Coronary artery (tissue), 2 donors: Measurements from ENCODE around the gene ERGIC1.
A peak's percentile ranks its signal among the peaks of the same experiment; 100 is the strongest.

Source experiments
- DNase-seq: peaks from one replicate; pipeline ENCODE4 v3.0.0-alpha.2; 2017; ENCODE audit warnings: low spot score
- H3K27ac ChIP-seq, 2 donors: fragments of 200-600 bp; sonication (generic); one replicate each; pipeline ENCODE4 v1.5.1; 2016 to 2019
- H3K4me3 ChIP-seq: fragments of 200-600 bp; sonication (generic); 2 replicates; pipeline ENCODE4 v1.5.1; 2016; ENCODE audit warnings: mild to moderate bottlenecking, moderate library complexity
- TF ChIP-seq, protein P1 (sequence below): fragments of 200-600 bp; sonication (generic); IDR thresholded peaks from one replicate; pipeline ENCODE4 v1.5.1; 2019; ENCODE audit warnings: antibody characterized with exemption

ERGIC1 gene

DNA sequence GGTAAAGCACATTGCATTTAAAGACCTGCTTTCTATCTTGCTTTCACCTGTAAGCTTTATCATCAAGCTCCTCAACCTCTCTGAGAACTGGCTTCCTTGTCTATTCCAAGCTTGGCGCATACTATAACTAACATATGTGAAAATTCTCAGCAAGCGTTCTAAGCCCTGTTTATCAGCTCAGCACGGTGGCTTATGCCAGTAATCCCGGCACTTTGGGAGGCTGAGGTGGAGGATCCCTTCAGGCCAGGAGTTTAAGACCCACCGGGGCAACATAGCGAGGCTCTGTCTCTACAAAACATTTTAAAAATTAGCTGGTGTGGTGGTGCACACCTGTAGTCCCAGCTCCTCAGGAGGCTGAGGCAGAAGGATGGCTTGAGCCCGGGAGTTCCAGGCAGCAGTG lies 147.9 kb downstream of the ERGIC1 start:
- Histone ChIP-seq H3K4me3 (no peak overlapping the region), H3K27ac (no peak overlapping the region)
- no peak for DNase-seq
- TF ChIP-seq, protein P1, sequence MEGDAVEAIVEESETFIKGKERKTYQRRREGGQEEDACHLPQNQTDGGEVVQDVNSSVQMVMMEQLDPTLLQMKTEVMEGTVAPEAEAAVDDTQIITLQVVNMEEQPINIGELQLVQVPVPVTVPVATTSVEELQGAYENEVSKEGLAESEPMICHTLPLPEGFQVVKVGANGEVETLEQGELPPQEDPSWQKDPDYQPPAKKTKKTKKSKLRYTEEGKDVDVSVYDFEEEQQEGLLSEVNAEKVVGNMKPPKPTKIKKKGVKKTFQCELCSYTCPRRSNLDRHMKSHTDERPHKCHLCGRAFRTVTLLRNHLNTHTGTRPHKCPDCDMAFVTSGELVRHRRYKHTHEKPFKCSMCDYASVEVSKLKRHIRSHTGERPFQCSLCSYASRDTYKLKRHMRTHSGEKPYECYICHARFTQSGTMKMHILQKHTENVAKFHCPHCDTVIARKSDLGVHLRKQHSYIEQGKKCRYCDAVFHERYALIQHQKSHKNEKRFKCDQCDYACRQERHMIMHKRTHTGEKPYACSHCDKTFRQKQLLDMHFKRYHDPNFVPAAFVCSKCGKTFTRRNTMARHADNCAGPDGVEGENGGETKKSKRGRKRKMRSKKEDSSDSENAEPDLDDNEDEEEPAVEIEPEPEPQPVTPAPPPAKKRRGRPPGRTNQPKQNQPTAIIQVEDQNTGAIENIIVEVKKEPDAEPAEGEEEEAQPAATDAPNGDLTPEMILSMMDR: no peak

DNA sequence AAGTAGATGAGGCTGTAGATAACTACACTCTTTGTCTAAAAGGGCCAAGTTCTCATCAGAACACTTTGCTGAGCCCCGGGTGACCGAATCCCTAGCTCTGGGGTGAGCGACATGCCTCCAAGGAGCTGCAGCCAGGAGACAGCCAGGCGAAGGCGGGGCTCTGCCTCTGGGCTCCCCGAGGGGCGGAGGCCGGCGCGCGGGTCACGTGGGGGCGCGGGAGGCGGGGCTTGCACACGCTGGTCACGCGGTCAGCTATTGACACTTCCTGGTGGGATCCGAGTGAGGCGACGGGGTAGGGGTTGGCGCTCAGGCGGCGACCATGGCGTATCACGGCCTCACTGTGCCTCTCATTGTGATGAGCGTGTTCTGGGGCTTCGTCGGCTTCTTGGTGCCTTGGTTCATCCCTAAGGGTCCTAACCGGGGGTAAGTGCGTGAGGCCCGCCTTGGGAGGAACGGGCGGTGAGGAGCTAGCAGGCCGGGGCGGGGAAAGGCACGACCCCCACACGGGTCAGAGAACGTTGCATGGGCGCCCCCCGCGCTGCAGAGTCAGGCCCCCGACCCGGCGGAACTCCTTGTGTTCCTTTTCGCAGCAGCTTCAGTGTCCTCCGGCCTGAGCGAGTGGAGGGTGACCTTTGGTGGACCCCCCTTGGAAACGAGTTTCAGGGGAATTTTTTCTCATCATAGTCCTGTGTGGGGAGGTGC lies 149.6 kb downstream of the ERGIC1 start, which contains the start of gene ATP6V0E1:
ATP6V0E1 (plus strand) TSS at position 230 of the 702 bp plus-strand sequence; CDS start at position 320, 90 bp downstream.
- peak within 1 kb of the TSS; percentile 95 to 96 for H3K27ac ChIP-seq
- peak within 1 kb of the TSS; percentile 81 for H3K4me3 ChIP-seq
- peak; percentile 98 for DNase-seq
- TF ChIP-seq, protein P1: no peak

DNA sequence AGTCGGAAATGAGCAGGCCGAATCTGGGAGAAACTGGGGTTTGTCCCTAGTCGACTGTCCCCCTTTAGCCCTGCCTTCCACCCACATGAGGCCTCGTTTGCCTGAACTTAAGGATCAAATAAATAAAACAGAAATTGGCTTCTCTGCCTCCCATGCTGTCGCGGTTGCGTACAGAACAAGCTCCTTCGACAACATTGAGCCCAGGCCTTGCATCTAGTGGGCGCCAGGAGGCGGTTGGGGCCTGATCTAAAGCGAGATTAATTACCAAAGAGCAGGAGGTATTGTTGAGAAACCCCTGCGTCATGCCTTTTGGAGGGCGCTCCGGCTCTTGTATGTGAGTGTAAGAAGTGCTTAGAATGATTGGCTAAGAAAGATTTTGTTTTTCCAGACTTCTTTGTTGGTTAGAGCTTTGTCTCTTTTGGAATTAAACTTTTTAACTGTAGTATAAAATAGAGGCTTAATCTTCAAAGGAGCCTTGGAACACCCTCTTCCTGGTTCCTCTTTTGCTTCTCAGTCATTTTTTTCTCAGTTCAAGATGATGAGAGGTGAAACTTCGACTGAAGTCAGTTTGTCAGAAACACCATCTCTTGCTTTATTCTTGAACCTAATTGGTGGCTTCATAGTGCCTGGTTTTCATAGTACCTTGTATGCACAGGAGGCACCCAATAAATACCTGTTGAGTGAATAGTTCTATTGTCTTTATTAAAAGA lies 150.3 kb downstream of the ERGIC1 start:
- TF ChIP-seq, protein P1: no peak
- H3K4me3 ChIP-seq: peak overlapping the region; percentile 81

DNA sequence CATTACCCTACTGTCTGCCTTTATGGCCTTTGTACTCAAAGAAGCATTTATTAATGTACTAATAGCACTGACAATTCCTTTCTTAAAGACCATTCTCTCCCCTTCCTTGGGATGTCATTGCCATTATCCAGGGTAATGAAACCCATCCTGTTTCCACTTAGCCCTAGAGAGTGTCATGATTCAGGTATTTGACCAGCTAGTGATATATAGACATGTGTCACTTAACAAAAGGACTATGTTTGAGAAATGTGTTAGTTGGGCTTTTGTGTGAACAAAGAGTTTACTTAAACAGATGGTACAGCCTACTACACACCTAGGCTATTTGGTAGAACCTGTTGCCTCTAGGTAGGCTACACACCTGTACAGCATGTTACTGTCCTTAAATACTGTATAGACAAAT lies 151.5 kb downstream of the ERGIC1 start:
- no peak for DNase-seq

More for the DNA sequence above, 150.3 kb downstream of the ERGIC1 start:
- peak overlapping the region; percentile 95 to 96 for H3K27ac ChIP-seq
- DNase-seq: peak; percentile 88

DNA sequence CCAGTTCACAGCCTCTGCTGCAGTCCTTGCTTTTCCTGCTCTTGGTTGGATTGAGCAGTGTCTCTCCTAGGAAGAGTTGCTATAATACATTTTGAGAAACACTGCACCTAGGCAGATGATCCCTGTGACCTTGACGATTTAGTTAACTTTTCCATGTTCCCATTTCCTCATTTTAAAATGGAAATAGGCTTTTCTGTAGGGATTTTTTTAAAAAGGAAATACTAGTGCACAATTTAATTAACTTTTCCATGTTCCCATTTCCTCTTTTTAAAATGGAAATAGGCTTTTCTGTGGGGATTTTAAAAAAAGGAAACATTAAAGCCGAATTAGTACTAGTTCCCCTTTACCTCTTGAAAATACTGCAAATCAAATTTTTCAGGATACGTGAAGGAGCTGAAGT lies 154.2 kb downstream of the ERGIC1 start:
- TF ChIP-seq, protein P1: no peak
- Histone ChIP-seq H3K27ac (no peak overlapping the region), H3K4me3 (no peak overlapping the region)
- no peak for DNase-seq

More for the DNA sequence above, 151.5 kb downstream of the ERGIC1 start:
- peak overlapping the region; percentile 47 for H3K4me3 ChIP-seq
- TF ChIP-seq, protein P1: no peak
- peak overlapping the region in 1 of 2 donors; percentile 4 for H3K27ac ChIP-seq

DNA sequence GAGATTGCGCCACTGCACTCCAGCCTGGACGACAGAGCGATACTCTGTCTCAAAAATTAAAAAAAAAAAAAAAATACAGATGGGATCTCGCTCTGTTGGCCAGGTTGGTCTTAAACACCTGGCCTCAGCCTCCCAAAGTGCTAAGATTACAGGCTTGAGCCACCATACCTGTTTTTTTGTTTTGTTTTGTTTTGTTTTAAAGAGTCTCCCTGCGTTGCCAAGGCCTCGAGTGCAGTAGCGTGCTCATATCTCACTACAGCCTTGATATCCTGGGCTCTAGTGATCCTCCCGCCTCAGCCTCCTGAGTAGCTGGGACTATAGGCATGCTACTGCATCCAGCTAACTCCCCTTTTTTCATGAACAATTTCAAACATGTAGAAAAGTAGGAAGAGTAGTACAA lies 156.7 kb downstream of the ERGIC1 start:
- TF ChIP-seq, protein P1: no peak
- no peak for DNase-seq
- H3K4me3 ChIP-seq: no peak overlapping the region
- H3K27ac ChIP-seq: no peak overlapping the region
